GM23248 (cell line): ENCODE measurements around the gene ZNF407.

Source experiments
- EZH2 ChIP-seq: fragments of 200-600 bp; sonication (generic); IDR thresholded peaks from 2 replicates; pipeline ENCODE4 v1.6.1; 2018; ENCODE audit warnings: antibody characterized with exemption, mild to moderate bottlenecking; ENCODE audit not compliant: insufficient read depth, poor library complexity, severe bottlenecking
- EZH2phosphoT487 ChIP-seq: fragments of 200-600 bp; sonication (generic); IDR thresholded peaks from 2 replicates; pipeline ENCODE4 v1.6.1; 2018; ENCODE audit warnings: antibody characterized with exemption, moderate library complexity, mild to moderate bottlenecking, low read depth; ENCODE audit not compliant: insufficient read depth

- TF ChIP-seq EZH2 (no peak), EZH2phosphoT487 (no peak)
Observed at GRCh38 chr18:74803117-74803516, 205.4 kb downstream of the ZNF407 start.
